Central memory CD8-positive, alpha-beta T cell (primary cell): Measurements from ENCODE around the gene SETD6.
"Not testable (repeated sequence)": the region's sequence is repeated elsewhere in the genome, so short reads cannot be mapped to it uniquely, and the experiment has no call there.

Source experiments
- ATAC-seq: fragments of 150-1000 bp; cut with Tn5 transposase; replicated peaks from 2 replicates; pipeline ENCODE4 v1.10.0; 2022; ENCODE audit warnings: mild to moderate bottlenecking, moderate FRiP score, moderate number of reproducible peaks; ENCODE audit not compliant: poor library complexity, severe bottlenecking; ENCODE audit errors: extremely low read depth
- DNase-seq, 2 donors: peaks; one replicate each; pipeline ENCODE4 v3.0.0; 2021; ENCODE audit warnings: low spot score in 2 of 2
- H3K27ac Mint-ChIP-seq: one replicate; pipeline ENCODE4 v1.8.0; 2022; ENCODE audit warnings: low read depth, mild to moderate bottlenecking, moderate library complexity, mixed read lengths
- H3K27me3 Mint-ChIP-seq: one replicate; pipeline ENCODE4 v1.8.0; 2022; ENCODE audit warnings: mixed read lengths
- H3K36me3 Mint-ChIP-seq: one replicate; pipeline ENCODE4 v1.8.0; 2022; ENCODE audit warnings: mild to moderate bottlenecking, moderate library complexity, mixed read lengths; ENCODE audit not compliant: insufficient read depth
- H3K4me1 Mint-ChIP-seq: one replicate; pipeline ENCODE4 v1.8.0; 2022; ENCODE audit warnings: mixed read lengths
- H3K4me3 Mint-ChIP-seq: one replicate; pipeline ENCODE4 v1.8.0; 2022; ENCODE audit warnings: mild to moderate bottlenecking, moderate library complexity, mixed read lengths
- H3K9me3 Mint-ChIP-seq: one replicate; pipeline ENCODE4 v1.8.0; 2022; ENCODE audit warnings: mixed read lengths

Gene SETD6

DNA sequence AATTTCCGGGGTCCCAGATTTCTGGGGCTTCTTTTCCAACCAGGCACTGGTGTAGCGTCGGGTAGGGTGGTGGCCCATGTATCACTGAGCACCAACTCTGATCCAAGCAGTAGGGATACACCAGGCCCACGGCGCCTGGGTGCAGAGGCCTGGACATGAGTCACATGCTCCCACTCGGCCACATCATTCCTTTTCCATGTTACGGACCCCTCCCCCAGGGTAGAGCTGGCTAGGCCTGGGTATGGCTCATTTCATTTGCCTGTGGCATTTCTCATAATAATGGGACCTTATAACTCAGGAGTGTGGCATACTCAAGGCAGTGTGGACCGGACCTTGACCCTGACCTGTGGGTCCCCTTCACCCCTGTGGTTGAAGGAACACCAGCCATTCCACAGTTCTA lies 33.4 kb upstream of the SETD6 start:
- no peak overlapping the region for H3K4me3 Mint-ChIP-seq
- H3K27ac Mint-ChIP-seq, result no peak overlapping the region
- H3K4me1 Mint-ChIP-seq, result no peaks in the 10 kb centered on the region
- no peaks in the 10 kb centered on the region for H3K9me3 Mint-ChIP-seq
- DNase-seq (no peak), ATAC-seq (no peak)
- H3K36me3 Mint-ChIP-seq, result peaks cover 1% of the 10 kb centered on the region
- peaks cover 27% of the 10 kb centered on the region for H3K27me3 Mint-ChIP-seq

DNA sequence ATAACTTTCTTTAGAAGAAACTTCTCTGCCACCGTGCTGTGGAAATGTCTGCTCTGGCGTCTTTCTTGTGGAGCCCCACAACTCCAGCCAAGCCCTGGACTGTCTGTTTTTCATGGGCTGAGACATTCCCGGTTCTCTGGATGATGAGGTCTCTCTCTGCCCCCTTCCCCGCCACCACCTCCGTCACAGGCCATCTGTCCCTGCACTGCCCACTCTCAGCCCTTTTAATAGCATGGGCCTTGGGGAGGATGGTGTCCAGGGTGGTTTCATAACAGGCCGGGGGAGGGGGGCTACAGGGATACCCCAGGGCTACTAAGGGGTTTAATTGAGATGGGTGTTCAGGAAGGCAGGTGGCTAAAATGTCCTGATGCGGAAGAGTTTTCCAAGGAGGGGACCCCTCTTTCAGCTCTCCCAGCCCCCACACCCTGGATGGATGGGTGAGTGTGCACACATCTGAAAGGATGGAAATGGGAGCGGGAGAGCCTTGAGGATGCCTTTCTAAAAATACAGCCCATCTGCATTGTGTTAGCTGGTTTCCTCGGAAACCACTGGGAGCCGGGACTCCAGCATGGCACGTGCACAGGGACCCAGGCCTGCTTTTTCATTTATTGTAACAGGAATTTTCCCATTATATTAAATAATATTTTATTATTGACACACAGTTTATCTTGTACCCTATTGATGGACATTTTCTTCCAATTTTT lies 30.0 kb upstream of the SETD6 start:
- DNase-seq (no peak), ATAC-seq (no peak)
- Mint-ChIP-seq H3K36me3 (peaks cover 1% of the 10 kb centered on the region), H3K27me3 (peaks cover 33% of the 10 kb centered on the region), H3K4me1 (no peaks in the 10 kb centered on the region), H3K27ac (no peak overlapping the region), H3K4me3 (no peak overlapping the region), H3K9me3 (no peaks in the 10 kb centered on the region)

DNA sequence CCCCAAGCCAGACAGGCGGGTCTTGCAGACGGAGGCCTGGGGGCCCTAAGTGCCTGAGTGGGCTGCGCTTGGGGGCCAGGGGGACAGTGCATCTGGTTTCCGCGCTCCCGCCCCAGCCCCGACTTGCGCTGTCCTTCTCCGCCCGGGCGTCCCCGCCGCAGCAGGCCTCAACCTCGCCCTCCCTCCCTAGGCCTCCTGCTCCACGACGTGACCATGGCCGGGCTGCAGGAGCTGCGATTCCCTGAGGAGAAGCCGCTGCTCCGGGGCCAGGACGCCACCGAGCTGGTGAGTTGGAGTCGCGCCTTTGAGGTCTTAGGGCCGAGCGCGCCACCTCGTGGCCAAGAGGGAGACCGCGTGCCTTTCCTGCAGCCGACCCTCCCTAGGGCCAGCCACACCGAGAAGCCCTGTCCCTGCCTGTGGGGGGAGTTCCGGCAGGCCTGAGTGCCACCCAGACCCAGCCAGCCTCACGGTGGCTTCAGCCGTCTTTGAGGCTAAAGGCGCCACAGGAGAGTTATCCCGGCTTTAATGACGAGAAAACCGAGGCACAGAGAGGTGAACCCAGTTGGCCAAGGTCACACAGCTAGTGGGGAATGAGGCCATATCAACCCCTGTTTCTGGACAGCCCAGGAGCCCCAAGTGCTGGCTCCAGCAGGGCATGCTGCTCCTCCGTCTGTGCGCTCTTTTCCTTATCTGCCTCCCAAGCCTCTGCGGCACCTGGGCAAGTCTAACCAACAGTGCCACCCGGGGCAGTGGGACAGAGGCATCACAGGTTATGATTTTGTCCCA lies 27.6 kb upstream of the SETD6 start:
- H3K4me3 Mint-ChIP-seq, result no peak overlapping the region
- H3K4me1 Mint-ChIP-seq, result no peaks in the 10 kb centered on the region
- ATAC-seq (no peak), DNase-seq (peak; percentile 59 to 66)
- H3K36me3 Mint-ChIP-seq, result peaks cover 1% of the 10 kb centered on the region
- H3K9me3 Mint-ChIP-seq, result no peaks in the 10 kb centered on the region
- peaks cover 18% of the 10 kb centered on the region for H3K27me3 Mint-ChIP-seq
- no peak overlapping the region for H3K27ac Mint-ChIP-seq

DNA sequence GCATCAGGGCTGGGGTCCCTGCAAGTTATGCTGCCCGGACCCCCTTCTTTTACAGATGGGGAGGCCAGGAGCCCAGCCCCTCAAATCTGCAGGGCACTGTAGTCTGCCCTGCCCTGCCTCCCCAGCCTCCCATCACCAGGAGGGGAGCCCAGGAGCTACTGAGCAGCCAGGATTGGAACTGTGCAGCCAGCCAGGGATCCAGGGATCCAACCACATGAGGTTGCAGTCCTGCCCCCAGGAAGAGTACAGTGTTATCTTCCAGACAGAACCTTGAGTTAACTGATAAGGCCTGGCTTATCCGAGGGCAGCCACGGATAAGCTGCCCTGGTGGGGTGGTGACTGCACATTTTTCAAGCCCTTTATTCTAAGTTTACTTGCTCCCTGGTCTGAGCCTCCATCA lies 26.8 kb upstream of the SETD6 start:
- no peaks in the 10 kb centered on the region for H3K9me3 Mint-ChIP-seq
- no peaks in the 10 kb centered on the region for H3K4me1 Mint-ChIP-seq
- ATAC-seq (no peak), DNase-seq (no peak)
- no peak overlapping the region for H3K4me3 Mint-ChIP-seq
- H3K27ac Mint-ChIP-seq, result no peak overlapping the region
- peaks cover 16% of the 10 kb centered on the region for H3K27me3 Mint-ChIP-seq
- peaks cover 1% of the 10 kb centered on the region for H3K36me3 Mint-ChIP-seq

DNA sequence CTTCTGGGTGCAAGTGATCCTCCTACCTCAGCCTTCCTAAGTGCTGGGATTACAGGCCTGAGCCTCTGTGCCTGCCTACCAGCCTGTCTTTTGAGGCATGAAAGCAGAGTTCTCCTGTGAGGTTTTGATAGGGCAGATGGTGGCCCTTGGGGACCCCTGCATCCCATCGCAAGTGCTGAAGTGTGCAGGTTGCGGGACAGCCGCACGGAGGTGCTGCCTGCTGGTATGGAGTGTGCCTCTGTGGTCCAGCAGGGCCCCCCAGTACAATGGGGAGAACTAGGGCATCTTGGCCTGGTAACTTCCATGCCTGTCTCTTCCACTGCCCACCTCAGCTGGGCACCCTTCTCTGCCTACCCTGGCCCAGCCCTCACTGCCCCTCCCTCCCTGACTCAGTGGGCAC lies 25.3 kb upstream of the SETD6 start:
- ATAC-seq (no peak), DNase-seq (no peak)
- Mint-ChIP-seq H3K36me3 (peaks cover 1% of the 10 kb centered on the region), H3K4me3 (no peak overlapping the region), H3K9me3 (no peaks in the 10 kb centered on the region), H3K27me3 (peaks cover 28% of the 10 kb centered on the region), H3K4me1 (no peaks in the 10 kb centered on the region), H3K27ac (no peak overlapping the region)

DNA sequence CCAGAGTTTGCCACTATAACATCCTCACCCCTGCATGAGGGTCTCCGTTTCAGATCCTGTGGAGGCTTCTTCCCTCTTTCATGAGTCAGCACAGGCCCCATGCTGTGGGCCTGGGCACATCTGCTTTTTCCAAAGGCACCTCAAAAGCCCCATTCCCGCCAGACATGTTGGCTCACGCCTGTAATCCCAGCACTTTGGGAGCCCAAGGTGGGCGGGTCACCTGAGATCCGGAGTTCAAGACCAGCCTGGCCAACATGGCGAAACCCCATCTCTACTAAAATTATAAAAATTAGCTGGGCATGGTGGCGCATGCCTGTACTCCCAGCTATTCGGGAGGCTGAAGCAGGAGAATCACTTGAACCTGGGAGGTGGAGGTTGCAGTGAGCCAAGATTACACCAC lies 24.8 kb upstream of the SETD6 start:
- not testable (repeated sequence) for H3K4me3 Mint-ChIP-seq, H3K27ac Mint-ChIP-seq, H3K36me3 Mint-ChIP-seq, H3K9me3 Mint-ChIP-seq, ATAC-seq, H3K4me1 Mint-ChIP-seq, DNase-seq
- peaks cover 33% of the 10 kb centered on the region for H3K27me3 Mint-ChIP-seq

DNA sequence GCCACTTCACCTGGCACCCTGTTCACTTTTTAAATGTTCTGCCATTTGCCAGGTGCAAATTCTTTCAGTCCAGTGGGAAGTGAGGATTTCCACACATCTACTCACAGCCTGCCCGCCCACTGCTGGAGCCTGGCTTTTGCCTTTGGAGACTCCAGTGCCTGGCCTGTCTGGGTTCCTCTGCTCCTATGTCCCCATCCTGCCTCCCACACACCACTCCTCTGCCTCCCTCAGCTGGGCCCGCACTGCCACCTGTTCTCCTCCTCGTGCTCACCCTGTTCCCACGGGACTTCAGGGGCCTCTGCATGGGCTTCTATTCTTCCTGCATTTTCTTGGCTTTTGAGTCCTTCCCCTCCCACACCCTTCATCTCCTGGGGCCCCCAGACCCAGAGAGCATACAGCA lies 23.3 kb upstream of the SETD6 start:
- H3K27me3 Mint-ChIP-seq, result peaks cover 34% of the 10 kb centered on the region
- no peak for ATAC-seq
- peaks cover 5% of the 10 kb centered on the region for H3K4me1 Mint-ChIP-seq
- no peak overlapping the region for H3K4me3 Mint-ChIP-seq
- H3K36me3 Mint-ChIP-seq, result no peaks in the 10 kb centered on the region
- no peak overlapping the region for H3K27ac Mint-ChIP-seq
- no peaks in the 10 kb centered on the region for H3K9me3 Mint-ChIP-seq
- no peak for DNase-seq

DNA sequence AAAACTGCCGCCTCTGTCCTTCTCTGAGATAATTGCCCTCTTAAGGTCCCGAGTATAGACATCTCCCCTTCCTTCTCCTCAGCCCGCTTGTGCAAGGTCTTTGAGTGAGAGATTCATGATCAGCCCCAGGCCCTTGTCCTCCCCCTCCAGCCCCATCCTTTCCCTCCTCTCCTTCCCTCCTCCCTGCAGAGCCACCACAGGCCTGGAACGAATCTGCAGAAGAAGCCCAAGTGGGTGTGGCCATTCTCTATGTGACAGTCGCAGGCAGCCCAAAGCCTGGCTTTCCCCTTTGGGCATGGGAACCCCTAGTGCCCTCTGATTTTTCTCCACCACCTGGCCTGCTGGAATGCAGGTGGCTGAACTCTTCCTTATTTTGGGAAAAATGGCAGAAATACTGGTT lies 22.6 kb upstream of the SETD6 start:
- ATAC-seq, result no peak
- no peak for DNase-seq
- H3K36me3 Mint-ChIP-seq, result no peaks in the 10 kb centered on the region
- no peaks in the 10 kb centered on the region for H3K9me3 Mint-ChIP-seq
- peaks cover 5% of the 10 kb centered on the region for H3K4me1 Mint-ChIP-seq
- peaks cover 34% of the 10 kb centered on the region for H3K27me3 Mint-ChIP-seq
- H3K27ac Mint-ChIP-seq, result no peak overlapping the region
- no peak overlapping the region for H3K4me3 Mint-ChIP-seq

DNA sequence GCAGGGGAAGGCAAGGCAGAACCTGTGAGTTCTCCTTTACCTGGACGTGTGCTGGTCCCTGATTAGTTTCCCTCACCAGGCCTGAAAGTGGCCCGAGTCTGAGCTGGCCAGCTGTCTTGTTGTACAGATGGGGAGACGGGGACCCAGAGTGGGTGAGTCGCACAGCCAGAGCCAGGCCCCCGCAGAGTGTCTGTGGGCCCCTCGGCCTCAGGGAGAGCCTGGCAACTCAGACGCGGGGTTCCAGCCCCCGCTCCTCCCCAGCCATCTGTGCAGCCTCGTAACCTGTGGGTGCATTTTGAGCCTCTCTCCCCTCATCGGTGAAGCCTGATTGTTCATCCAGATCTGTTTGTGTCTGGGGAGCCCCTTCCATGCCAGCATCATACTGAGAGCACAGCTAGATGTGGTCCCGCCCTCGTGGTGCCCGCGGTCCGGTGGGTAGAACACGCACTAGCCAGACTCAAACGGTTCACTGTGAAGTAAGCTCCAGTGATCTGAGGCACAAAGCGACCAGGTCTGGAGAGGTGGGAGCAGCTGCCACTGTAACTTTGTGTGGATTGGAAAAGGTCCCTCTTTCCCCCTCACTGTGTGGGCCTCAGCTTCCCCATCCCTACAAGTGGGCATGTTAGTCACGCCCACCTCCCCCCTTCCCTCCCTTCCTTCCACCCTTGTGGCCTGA lies 21.4 kb upstream of the SETD6 start:
- DNase-seq (no peak), ATAC-seq (no peak)
- Mint-ChIP-seq H3K4me3 (no peak overlapping the region), H3K27me3 (peaks cover 45% of the 10 kb centered on the region), H3K9me3 (no peaks in the 10 kb centered on the region), H3K36me3 (no peaks in the 10 kb centered on the region), H3K4me1 (peaks cover 5% of the 10 kb centered on the region), H3K27ac (no peak overlapping the region)

DNA sequence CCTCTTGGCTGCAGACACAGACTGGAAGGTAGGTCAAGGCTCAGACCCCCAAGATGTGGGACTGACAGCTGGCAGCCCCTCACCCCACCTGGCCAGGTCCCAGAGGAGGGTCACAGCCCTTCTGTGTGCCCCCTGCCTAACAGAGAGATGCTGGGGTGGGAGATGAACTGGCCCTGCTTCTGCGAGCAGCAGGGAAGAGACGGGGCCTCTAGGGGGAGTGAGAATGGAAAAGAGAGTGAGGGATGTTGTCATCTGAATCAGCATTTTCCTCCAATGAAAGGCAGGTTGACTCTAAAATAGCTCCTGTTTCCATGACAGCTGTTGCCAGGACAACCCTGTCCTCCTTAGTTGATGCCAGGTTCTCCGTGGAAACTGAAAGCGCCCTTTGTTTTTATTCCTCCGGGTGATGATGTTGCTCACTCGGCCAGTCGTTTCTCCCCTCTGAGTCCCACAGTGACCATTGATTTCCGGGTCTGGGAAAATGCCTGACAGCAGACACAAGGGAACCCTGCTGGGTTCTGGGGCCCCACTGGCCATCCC lies 20.3 kb upstream of the SETD6 start:
- ATAC-seq (peak; percentile 45), DNase-seq (no peak)
- Mint-ChIP-seq H3K4me1 (peaks cover 5% of the 10 kb centered on the region), H3K27ac (no peak overlapping the region), H3K9me3 (no peaks in the 10 kb centered on the region), H3K4me3 (no peak overlapping the region), H3K36me3 (no peaks in the 10 kb centered on the region), H3K27me3 (peaks cover 56% of the 10 kb centered on the region)

DNA sequence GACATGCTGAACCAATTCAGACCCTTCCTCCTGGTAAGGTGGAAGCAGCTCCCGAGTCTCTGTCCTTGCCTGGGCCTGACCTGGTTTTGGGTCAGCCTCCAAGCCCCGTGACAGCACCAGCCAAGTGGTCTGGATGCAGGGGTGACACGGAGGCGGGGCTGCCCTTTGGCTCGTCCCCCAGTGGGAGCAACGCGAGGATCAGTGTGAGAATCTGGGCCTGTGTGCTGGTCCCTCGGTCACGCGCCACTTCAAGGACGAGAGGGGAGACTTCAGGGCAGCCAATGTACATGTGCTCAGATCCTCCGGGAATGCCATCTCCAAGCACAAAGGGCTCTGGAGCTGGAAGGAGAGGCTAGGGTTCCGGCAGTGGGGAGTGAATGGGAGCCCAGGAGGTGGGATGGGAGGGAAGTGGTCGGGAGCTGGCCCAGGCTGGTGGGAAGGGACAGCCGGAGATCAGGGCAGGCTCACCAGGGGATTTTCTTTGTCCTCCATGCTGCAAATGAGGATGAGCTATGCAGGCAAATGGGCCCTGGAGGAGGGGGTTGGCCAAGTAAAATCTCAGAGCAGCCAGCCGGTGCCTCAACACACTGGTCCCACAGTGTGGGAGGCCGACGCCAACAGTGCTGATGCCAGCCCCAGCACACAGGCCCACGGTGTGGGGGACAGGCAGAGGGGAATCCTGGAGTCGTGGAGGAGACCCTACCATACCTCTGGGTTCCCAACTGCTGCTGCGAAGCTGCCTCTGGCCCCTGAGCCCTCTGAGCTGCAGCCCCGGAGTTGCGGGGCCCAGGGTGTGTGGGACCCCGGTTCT lies 19.6 kb upstream of the SETD6 start:
- Mint-ChIP-seq H3K9me3 (no peaks in the 10 kb centered on the region), H3K36me3 (no peaks in the 10 kb centered on the region), H3K4me3 (no peak overlapping the region), H3K27me3 (peaks cover 63% of the 10 kb centered on the region), H3K27ac (no peak overlapping the region), H3K4me1 (peaks cover 10% of the 10 kb centered on the region)
- ATAC-seq (no peak), DNase-seq (no peak)

DNA sequence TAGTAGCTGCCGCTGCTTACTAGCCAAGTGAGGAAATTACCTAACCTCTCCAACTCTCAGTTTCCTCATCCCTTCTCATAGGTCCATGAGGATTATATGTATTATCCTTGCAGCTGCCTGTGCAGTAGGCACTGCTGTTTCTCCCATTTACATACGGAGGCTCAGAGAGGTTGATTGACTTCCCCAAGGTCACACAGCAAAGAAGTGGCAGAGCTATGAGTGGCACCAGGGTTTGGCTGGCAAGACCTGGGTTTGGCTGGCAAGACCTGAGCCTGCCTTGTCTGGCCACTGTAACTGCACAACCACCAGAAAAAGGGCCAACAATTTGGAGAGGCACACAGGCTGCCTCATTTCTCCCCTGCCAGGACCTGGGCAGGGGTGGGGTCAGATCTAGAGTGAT lies 17.8 kb upstream of the SETD6 start:
- H3K27ac Mint-ChIP-seq, result no peak overlapping the region
- no peaks in the 10 kb centered on the region for H3K36me3 Mint-ChIP-seq
- ATAC-seq (no peak), DNase-seq (no peak)
- no peak overlapping the region for H3K4me3 Mint-ChIP-seq
- H3K4me1 Mint-ChIP-seq, result peaks cover 10% of the 10 kb centered on the region
- H3K9me3 Mint-ChIP-seq, result no peaks in the 10 kb centered on the region
- H3K27me3 Mint-ChIP-seq, result peaks cover 79% of the 10 kb centered on the region
